ENCODE measurements around the gene SLC5A2.
"Not testable (repeated sequence)": the region's sequence is repeated elsewhere in the genome, so short reads cannot be mapped to it uniquely, and the experiment has no call there.

SLC5A2 gene

GRCh38 chr16:31499928-31500327 is 17.0 kb downstream of the SLC5A2 start:
- DNase-seq, result no peak

- no peak for DNase-seq
Measured at GRCh38 chr16:31501226-31501965, 18.5 kb downstream of the SLC5A2 start.

DNA sequence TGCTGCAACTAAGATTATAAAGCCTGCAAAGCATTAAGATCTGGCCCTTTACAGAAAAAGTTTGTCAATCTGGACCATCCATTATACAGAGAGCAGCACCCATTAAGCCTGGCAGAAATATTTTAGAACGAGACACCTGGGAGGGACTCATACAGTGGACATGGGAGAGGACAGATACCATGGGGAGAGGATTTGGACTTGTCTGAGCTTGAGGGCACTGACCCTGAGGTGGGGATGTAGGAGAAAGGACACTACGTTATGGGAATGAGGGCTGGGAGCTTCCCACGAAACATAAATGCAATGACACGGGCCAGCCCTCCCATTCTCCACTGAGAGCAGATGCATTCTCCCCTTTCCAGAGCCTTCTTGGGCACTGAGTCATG is 19.0 kb downstream of the SLC5A2 start:
- no peak for DNase-seq

DNA sequence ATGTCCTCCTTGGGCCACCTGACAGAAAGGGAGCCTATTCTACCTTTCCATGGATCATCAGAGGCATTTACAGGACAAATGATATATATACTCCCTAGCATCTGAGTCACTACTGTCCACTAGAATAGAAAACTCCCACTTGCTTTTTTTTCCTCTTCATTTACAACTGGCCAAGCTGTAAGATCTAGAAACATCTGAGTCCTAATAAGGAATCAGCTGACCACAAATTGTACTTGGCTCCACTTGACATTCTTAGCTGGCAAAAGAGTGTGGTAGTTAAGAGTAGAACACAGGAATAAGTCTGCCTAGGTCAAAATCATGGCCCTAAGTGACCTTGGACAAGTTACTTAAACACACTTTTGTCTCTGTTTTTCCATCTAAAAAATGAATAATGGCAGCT is 20.1 kb downstream of the SLC5A2 start:
- no peak for DNase-seq

DNA sequence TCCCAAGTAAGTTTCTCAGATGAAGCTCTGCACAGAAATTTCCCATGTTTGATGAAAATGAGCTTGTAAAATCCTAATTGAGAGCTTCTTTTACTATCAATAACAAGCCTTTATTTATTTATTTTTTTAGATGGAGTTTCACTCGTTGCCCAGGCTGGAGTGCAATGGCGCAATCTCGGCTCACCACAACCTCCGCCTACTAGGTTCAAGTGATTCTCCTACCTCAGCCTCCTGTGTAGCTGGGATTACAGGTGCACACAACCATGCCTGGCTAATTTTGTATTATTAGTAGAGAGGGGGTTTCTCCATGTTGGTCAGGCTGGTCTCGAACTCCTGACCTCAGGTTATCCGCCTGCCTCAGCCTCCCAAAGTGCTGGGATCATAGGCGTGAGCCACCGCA is 20.6 kb downstream of the SLC5A2 start:
- DNase-seq, result not testable (repeated sequence)

- DNase-seq, result no peak
Measured at GRCh38 chr16:31504159-31504558, 21.2 kb downstream of the SLC5A2 start.

DNA sequence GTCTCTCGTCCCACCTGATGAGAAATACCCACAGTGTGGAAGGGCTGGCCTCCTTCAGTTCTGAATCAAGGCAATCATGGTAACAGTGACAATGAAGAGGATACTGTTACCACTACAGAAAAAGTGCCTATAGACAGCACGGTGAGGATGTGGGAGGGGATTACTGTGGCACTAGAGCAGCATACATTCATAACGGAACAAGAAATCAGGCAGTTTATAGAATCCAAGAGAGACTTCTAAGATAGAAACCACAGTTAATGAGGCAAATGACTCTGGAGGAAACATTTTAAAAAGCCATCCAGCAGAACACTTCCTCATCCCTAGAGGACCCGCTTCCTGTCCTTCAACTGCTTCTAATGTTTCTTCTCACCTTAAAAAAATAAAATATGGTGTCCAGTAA is 22.6 kb downstream of the SLC5A2 start:
- DNase-seq, result peak; percentile 71 to 77

GRCh38 chr16:31507617-31507928 is 24.6 kb downstream of the SLC5A2 start:
- no peak for DNase-seq

GRCh38 chr16:31507929-31508705 is 25.2 kb downstream of the SLC5A2 start, which contains the start of gene RUSF1:
RUSF1 (minus strand) TSS chr16:31508391; CDS start chr16:31508373, 18 bp downstream.
- peak; percentile 45 to 59 for DNase-seq

DNA sequence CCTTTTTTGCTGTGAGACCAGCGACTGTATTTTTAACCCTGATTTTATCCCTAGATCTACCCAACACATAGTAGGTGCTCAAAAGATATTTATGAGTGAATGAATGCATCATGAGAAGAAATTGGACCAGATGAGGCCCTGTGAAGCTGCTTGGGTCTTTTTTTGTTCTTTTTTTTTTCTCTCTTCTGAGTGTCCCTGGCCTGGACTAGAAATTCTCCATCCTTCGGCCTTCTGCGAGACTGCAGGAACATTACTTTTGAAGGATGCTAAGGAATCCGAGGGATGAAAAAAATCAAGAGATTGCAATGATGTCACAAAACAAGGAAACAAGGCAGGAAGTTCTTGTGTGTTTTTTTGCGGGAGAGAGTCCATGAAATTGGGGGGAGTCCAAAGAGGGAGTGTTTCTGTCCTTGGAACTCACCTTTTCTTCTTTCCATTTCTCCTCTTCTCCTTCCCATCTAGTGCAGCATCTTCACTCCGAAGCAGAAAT is 25.8 kb downstream of the SLC5A2 start:
- DNase-seq, result no peak

DNA sequence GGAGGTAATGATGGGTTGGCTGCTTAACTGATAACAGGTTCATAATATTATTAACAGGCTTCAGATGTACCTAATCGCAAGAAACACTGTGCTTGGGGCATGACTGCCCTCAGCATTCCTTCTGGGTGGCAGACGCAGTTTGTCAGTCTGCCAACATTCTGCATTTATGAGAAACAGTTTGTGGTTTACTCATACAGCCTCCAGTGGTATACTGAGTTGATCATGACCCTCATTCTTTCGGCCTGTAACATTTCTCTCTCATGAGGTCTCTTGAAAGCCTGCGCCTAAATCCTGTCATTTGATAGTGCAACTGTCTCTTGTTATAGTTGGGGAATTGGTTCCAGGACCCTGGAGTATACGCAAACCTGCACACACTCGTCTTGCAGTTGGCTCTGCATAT is 30.2 kb downstream of the SLC5A2 start:
- DNase-seq, result no peak

GRCh38 chr16:31513884-31514283 is 31.0 kb downstream of the SLC5A2 start:
- no peak for DNase-seq

DNA sequence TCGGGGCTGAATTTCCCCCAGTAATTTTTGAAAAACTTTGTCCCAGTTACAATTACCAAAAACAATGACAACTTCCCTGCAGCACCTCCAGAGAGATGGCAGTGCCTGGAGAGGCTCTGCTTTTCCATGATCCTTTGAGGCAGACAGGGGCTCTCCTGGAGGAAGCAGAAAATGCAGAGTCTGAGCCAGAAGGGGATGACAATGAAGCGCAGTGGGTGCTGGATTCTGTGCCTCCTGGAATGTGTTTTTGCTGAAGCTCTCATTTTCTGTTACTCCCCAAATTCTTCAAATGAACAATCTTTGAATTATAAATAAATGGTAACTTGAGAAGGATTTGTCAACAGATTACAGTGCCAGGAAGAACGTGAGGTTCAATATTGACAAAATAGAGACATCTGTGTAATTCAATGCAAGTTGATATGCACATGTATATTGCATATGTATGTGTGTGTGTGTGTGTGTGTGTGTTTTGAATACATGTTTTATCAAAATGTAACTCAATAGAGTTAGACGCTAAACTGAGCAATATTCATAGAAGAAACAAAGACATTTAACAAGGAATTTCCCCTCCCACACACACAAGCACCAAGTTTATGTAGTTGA is 35.0 kb downstream of the SLC5A2 start:
- DNase-seq, result no peak

DNA sequence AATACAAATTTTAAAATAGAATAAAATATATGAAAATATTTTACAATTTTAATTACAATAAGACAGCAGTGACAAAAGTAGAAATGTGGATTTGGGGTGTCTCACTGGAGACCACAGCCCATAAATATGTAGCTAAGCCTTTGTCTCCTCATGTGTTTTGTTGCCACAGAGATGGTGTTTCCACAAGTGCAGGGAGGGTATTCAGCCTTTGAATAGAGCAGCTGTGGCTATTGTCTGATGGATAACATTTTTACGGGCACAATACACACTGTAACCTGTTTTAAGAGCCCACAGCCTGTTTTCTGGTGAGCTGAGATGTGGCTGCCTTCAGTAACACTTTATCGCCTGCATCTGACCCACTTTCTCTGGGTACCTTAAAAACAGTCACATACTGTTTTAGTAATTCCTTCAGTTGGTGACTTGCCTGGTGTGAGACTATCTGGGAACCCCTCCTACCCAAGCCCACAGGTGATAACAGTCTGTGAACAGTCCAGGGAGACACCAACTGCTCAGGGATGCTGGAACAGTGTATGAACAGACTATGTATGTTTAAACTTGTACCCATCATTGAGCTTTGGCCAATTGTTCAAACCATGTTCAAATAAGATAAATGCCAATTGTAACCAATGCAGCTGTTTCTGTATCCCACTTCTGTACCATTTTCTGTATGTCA is 37.0 kb downstream of the SLC5A2 start:
- no peak for DNase-seq

DNA sequence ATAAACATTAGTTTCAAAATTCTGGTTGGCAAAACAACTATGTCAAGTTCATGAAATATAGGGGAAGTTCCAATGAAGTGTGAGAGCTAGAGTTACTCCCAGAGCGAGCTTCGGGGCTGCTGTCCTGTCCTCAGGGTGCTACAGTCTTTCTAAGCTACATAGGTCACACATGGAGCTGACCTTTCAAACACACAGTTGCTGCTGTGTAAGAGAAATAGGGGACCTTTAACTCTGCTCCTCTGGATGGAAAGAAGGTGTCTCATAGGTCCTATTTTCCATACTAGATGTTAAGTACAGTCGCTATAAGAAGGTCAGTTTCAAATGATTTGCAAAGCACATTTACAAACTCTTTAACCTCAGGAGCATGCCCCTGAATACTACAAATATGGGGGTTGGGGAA is 38.4 kb downstream of the SLC5A2 start:
- DNase-seq, result no peak

DNA sequence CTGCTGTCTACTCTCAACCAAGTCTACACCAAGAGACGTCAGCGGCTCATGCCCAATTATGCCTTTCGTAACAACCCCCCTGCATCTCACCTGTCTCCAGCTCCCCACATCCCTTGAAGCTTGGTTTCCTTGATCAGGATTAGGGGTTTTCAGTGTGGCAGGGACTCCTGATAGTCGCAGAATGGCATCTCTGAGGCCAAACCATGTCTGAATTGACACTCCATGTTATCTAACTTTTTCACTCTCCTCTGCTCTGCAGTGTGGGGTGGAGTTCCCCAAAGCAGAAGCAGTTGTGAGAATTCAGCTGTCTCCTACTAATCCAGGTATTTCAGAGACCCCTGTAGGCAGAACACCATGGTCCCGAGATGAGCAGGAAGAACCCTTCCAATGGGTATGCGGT is 39.1 kb downstream of the SLC5A2 start:
- DNase-seq, result no peak

GRCh38 chr16:31523768-31524167 is 40.8 kb downstream of the SLC5A2 start:
- not testable (repeated sequence) for DNase-seq

DNA sequence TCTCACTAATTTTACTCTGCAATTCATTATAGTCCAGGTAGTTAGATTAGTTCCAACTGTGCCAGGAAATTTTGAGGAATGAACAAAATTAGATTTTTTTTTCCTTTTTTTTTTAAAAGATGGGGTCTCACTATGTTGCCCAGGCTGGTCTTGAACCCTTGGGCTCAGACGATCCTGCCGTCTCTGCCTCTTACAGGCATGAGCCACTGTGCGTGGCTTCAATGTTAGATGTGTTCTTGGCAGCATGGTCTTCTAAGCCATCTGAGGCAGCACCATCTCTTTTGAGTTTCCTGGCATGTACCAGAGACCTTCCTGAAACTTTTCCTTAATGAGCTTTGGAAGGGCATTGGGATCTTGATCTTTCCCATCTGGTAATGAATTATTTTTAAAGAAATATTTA is 42.2 kb downstream of the SLC5A2 start:
- DNase-seq, result no peak

GRCh38 chr16:31527734-31528274 is 44.9 kb downstream of the SLC5A2 start, which contains the start of gene AHSP:
AHSP (plus strand) TSS chr16:31527900; CDS start chr16:31528140, 240 bp downstream.
- DNase-seq, result no peak

DNA sequence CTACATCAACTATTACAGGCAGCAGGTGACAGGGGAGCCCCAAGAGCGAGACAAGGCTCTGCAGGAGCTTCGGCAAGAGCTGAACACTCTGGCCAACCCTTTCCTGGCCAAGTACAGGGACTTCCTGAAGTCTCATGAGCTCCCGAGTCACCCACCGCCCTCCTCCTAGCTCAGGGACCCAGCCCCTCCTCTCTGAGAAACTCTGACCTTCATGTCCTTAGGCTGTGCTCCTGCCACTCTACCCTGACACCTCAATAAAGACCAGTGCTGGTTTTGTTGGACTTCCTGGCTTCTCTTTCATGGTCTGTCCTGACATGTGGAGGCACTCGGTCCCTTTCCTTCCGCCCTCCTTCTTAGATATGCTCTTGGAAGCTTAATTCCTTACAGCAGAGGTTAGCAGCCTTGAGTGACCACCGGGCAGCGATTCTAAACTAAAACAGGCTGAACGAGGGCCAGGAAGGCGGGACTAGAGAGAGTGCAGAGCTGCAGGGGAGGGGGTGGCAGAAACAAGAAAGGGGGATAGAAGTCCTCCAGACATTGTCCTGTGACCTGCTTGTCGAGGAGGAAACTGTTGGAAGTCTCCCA is 45.7 kb downstream of the SLC5A2 start:
- no peak for DNase-seq

GRCh38 chr16:31529108-31529936 is 46.4 kb downstream of the SLC5A2 start:
- no peak for DNase-seq

DNA sequence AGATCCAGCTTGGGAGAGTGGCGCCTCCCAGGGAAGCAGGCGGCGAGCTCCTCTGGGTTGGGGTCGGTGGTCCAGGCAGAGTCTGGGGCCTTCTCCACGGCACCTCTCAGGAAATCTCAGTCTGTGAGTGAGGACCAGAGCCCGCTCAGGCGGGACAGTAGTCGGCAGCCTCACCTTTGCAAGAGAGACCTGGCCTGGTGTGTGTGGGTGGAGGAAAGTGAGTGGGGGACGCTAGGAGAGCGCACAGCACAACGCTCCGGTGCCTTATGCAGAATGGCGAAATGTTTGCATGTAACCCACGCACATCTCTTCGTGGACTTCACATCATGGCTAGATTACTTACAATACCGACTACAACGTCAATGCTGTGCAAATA is 47.0 kb downstream of the SLC5A2 start:
- no peak for DNase-seq

Measured in Kasumi-1 (cell line).